HEK293 (cell line): ENCODE data around the gene LRCH2.

Experiments used
- CTCF ChIA-PET: fragments of 350-600 bp; formaldehyde crosslinking; extraction: SDS; loops from one replicate; lab custom pipeline; 2021; ENCODE audit warnings: antibody characterized with exemption; lab: Yijun Ruan, JAX
- POLR2A ChIA-PET: fragments of 300-600 bp; formaldehyde crosslinking; extraction: SDS; loops from one replicate; lab custom pipeline; 2020; ENCODE audit warnings: antibody characterized with exemption, inconsistent platforms; lab: Yijun Ruan, JAX
- H3K27ac ChIP-seq: fragments of 200-500 bp; sonication (Bioruptor generic); 2 replicates; pipeline ENCODE4 v1.5.1; 2014; ENCODE audit warnings: low read depth, low read length, control low read depth, inconsistent platforms; ENCODE audit errors: extremely low read depth
- H3K36me3 ChIP-seq, 2 experiments: fragments of 200-500 bp in 1 of 2; sonication (Bioruptor generic) in 1 of 2; 1 replicate in 1 of 2; 2 replicates in 1 of 2; pipeline ENCODE4 v1.5.1; 2014 to 2017; ENCODE audit warnings: inconsistent platforms in 2 of 2, low read length in 2 of 2; ENCODE audit not compliant: control insufficient read depth in 2 of 2, insufficient read depth in 1 of 2
- H3K4me1 ChIP-seq: fragments of 200-500 bp; sonication (Bioruptor generic); 2 replicates; pipeline ENCODE4 v1.5.1; 2014; ENCODE audit warnings: mild to moderate bottlenecking, low read length, inconsistent platforms; ENCODE audit not compliant: control insufficient read depth, insufficient read depth
- H3K4me3 ChIP-seq: 2 replicates; pipeline ENCODE4 v1.5.1; 2011; ENCODE audit warnings: low read depth, mild to moderate bottlenecking, control low read depth, low read length, moderate library complexity
- H3K9me3 ChIP-seq: fragments of 200-500 bp; sonication (Bioruptor generic); 2 replicates; pipeline ENCODE4 v1.5.1; 2014; ENCODE audit warnings: low read depth, low read length, inconsistent platforms; ENCODE audit not compliant: control insufficient read depth, insufficient read depth
- HIC1 ChIP-seq: fragments of 450-650 bp; formaldehyde crosslinking; IDR thresholded peaks from 2 replicates; pipeline ENCODE4 v1.5.1; 2016; ENCODE audit warnings: missing biosample characterization, missing genetic modification characterization
- KLF1 ChIP-seq: fragments of 450-650 bp; formaldehyde crosslinking; IDR thresholded peaks from 2 replicates; pipeline ENCODE4 v1.5.1; 2016; ENCODE audit warnings: missing biosample characterization, missing genetic modification characterization
- SALL2 ChIP-seq: fragments of 450-650 bp; formaldehyde crosslinking; IDR thresholded peaks from 2 replicates; pipeline ENCODE4 v1.5.0; 2017; ENCODE audit warnings: missing biosample characterization, mild to moderate bottlenecking, missing genetic modification characterization, borderline replicate concordance
- WT1 ChIP-seq: fragments of 450-650 bp; formaldehyde crosslinking; IDR thresholded peaks from 2 replicates; pipeline ENCODE4 v1.5.1; 2016; ENCODE audit warnings: missing biosample characterization, missing genetic modification characterization
- ZNF10 ChIP-seq: fragments of 450-650 bp; formaldehyde crosslinking; IDR thresholded peaks from 2 replicates; pipeline ENCODE4 v1.5.1; 2017; ENCODE audit warnings: missing biosample characterization, missing genetic modification characterization
- ZNF174 ChIP-seq: fragments of 450-650 bp; formaldehyde crosslinking; IDR thresholded peaks from 2 replicates; pipeline ENCODE4 v1.5.0; 2017; ENCODE audit warnings: missing biosample characterization, mild to moderate bottlenecking, missing genetic modification characterization
- ZNF24 ChIP-seq: fragments of 450-650 bp; formaldehyde crosslinking; IDR thresholded peaks from 2 replicates; pipeline ENCODE4 v1.5.1; 2016; ENCODE audit warnings: missing biosample characterization, missing genetic modification characterization
- ZNF398 ChIP-seq: fragments of 450-650 bp; formaldehyde crosslinking; IDR thresholded peaks from 2 replicates; pipeline ENCODE4 v1.5.1; 2017; ENCODE audit warnings: missing biosample characterization, missing genetic modification characterization
- ZNF433 ChIP-seq: fragments of 450-650 bp; formaldehyde crosslinking; IDR thresholded peaks from 2 replicates; pipeline ENCODE4 v1.5.1; 2016; ENCODE audit warnings: missing biosample characterization, missing genetic modification characterization, low read depth
- ZNF610 ChIP-seq: fragments of 450-650 bp; formaldehyde crosslinking; IDR thresholded peaks from 2 replicates; pipeline ENCODE4 v1.5.1; 2016; ENCODE audit warnings: missing biosample characterization, missing genetic modification characterization, borderline replicate concordance
- ZNF626 ChIP-seq: fragments of 450-650 bp; sonication (Bioruptor Pico); formaldehyde crosslinking; IDR thresholded peaks from 2 replicates; pipeline ENCODE4 v1.5.1; 2018; ENCODE audit warnings: missing biosample characterization, missing genetic modification characterization, inconsistent platforms
- ZNF629 ChIP-seq: fragments of 450-650 bp; formaldehyde crosslinking; IDR thresholded peaks from 2 replicates; pipeline ENCODE4 v1.5.1; 2017; ENCODE audit warnings: missing biosample characterization, missing genetic modification characterization
- ZNF76 ChIP-seq: fragments of 450-650 bp; formaldehyde crosslinking; IDR thresholded peaks from 2 replicates; pipeline ENCODE4; 2016; ENCODE audit warnings: low read depth, missing biosample characterization, missing genetic modification characterization, borderline replicate concordance
- ZNF792 ChIP-seq: fragments of 450-650 bp; formaldehyde crosslinking; IDR thresholded peaks from 2 replicates; pipeline ENCODE4 v1.5.1; 2016; ENCODE audit warnings: missing biosample characterization, missing genetic modification characterization
- TF ChIP-seq, protein P1 (sequence below): fragments of 450-650 bp; formaldehyde crosslinking; IDR thresholded peaks from 2 replicates; pipeline ENCODE4 v1.5.1; 2017; ENCODE audit warnings: missing biosample characterization, mild to moderate bottlenecking, missing genetic modification characterization, moderate library complexity

LRCH2 gene

GRCh38 chrX:115093191-115093590 lies 140.7 kb downstream of the LRCH2 start (continued):
- TF ChIP-seq HIC1 (tag by site-specific recombination), result no peak

GRCh38 chrX:115089419-115089818 lies 144.5 kb downstream of the LRCH2 start:
- no peaks in the 10 kb centered on the region for H3K4me1 ChIP-seq
- H3K4me3 ChIP-seq, result no peak overlapping the region
- ChIA-PET CTCF (interaction anchor here (1.2 to 1.3 kb wide), 2 partner anchors 17 to 58 kb away, joined by 3 to 4 read pairs; no protein-coding TSS in a partner anchor), POLR2A (no interaction called here)
- H3K27ac ChIP-seq, result no peak overlapping the region
- H3K36me3 ChIP-seq, result no peaks in the 10 kb centered on the region
- TF ChIP-seq ZNF398 (tag by site-specific recombination), result no peak
- H3K9me3 ChIP-seq, result no peaks in the 10 kb centered on the region; the same call in 1 of the 2 replicates

DNA sequence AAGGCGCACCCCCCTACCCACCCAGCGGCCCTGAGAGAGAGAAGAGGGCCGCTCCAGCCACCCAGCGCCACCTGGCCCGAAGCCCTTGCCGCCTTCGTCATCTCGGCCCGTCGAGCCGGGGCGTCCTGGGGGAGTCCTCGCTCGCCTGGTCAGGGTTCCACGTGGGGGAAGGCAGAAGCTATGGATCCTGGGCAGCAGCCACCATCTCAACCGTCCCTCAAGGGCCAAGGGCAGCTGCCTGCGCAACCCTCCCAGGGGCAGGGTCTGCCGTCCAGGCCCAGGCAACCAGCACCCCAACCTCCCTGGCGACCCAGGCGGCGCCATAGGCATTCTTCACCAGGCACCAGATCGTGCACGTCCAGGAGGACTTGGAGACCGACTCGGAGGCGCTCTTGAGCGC lies 165.0 kb downstream of the LRCH2 start:
- no peak for TF ChIP-seq ZNF610
- no peak for TF ChIP-seq ZNF24 (tag by site-specific recombination)
- TF ChIP-seq ZNF626, result no peak
- TF ChIP-seq ZNF792 (tag by site-specific recombination), result no peak
- H3K27ac ChIP-seq, result no peak overlapping the region
- no peaks in the 10 kb centered on the region for H3K9me3 ChIP-seq
- H3K36me3 ChIP-seq, result no peaks in the 10 kb centered on the region
- H3K4me3 ChIP-seq, result no peak overlapping the region
- ChIA-PET CTCF (no interaction called here), POLR2A (no interaction called here)
- H3K4me1 ChIP-seq, result no peaks in the 10 kb centered on the region

GRCh38 chrX:115067812-115068211 lies 166.1 kb downstream of the LRCH2 start:
- no peak overlapping the region for H3K27ac ChIP-seq
- H3K36me3 ChIP-seq, result no peaks in the 10 kb centered on the region
- no peak for TF ChIP-seq SALL2 (tag by site-specific recombination)
- no peak for TF ChIP-seq ZNF174
- TF ChIP-seq ZNF76 (tag by site-specific recombination), result no peak
- TF ChIP-seq ZNF10, result no peak
- no peak for TF ChIP-seq ZNF629 (tag by site-specific recombination)
- TF ChIP-seq KLF1 (tag by site-specific recombination), result no peak
- TF ChIP-seq ZNF433 (tag by site-specific recombination), result no peak
- TF ChIP-seq WT1, result no peak
- TF ChIP-seq, protein P1, sequence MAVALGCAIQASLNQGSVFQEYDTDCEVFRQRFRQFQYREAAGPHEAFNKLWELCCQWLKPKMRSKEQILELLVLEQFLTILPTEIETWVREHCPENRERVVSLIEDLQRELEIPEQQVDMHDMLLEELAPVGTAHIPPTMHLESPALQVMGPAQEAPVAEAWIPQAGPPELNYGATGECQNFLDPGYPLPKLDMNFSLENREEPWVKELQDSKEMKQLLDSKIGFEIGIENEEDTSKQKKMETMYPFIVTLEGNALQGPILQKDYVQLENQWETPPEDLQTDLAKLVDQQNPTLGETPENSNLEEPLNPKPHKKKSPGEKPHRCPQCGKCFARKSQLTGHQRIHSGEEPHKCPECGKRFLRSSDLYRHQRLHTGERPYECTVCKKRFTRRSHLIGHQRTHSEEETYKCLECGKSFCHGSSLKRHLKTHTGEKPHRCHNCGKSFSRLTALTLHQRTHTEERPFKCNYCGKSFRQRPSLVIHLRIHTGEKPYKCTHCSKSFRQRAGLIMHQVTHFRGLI (tag by site-specific recombination), result no peak
- TF ChIP-seq, all 188 proteins: peak for 0
- ChIA-PET CTCF (no interaction called here), POLR2A (no interaction called here)
- Histone ChIP-seq H3K9me3 (no peaks in the 10 kb centered on the region), H3K4me3 (no peak overlapping the region), H3K4me1 (no peaks in the 10 kb centered on the region)
